ENCODE data around the gene ABCF1. TPM values are rescaled to one million over a fixed set of nuclear protein-coding genes. Genes with fewer than 3 reads are reported as not detected.

Gene ABCF1
- 36.5 and 46.5 TPM in 2 replicates for total RNA-seq (ENCODE audit: low replicate concordance)

GRCh38 chr6:30571075-30571761 lies at the start of gene ABCF1:
Gene ABCF1, plus strand, starts transcription at chr6:30571442. Its CDS starts 46 bp downstream, at chr6:30571488.

DNA sequence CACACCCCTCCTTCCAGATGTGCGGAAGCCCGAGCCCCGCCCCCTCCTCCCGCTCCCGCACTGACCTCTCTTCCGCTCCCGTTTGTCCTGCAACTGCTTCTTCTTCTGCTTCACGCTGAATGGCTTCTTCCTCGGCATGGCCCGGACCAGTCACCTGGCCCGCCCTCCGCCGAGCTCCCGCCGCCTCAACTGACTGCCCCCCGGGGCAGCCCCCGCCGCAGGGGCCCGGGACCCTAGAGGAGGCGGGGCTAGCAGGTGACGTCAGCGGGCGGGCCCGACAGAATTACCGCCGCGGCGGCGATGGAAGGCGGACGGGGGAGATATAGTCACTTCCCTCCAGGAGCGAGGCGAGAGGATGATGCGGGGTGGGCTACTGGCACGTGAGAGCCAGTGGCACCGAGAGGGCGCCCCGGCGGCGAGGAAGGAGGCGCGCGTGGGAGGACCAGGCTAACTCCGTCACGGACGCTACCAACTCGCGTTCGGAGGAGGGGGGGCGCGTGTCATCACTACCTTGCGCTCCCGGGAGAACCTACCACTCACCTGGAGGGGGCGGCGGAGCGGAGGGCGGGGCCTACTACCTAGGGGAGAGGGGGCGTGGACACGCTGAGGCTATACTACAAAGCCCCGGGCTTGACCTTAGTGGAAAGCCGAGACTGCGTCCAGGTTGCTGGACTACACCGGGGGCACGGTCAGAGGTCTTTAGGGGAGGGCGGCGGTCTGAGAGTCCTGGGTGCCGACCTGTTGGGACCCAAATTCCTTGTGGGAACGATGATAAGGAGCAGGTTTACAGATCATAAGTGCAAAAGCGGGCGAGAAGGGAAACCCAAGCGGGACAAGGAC lies 15.0 kb upstream of the ABCF1 start, which contains the start of gene GNL1:
Gene GNL1 (minus strand): TSS at position 424 of the 840 bp plus-strand sequence. CDS start 286 bp downstream, at position 138.

DNA sequence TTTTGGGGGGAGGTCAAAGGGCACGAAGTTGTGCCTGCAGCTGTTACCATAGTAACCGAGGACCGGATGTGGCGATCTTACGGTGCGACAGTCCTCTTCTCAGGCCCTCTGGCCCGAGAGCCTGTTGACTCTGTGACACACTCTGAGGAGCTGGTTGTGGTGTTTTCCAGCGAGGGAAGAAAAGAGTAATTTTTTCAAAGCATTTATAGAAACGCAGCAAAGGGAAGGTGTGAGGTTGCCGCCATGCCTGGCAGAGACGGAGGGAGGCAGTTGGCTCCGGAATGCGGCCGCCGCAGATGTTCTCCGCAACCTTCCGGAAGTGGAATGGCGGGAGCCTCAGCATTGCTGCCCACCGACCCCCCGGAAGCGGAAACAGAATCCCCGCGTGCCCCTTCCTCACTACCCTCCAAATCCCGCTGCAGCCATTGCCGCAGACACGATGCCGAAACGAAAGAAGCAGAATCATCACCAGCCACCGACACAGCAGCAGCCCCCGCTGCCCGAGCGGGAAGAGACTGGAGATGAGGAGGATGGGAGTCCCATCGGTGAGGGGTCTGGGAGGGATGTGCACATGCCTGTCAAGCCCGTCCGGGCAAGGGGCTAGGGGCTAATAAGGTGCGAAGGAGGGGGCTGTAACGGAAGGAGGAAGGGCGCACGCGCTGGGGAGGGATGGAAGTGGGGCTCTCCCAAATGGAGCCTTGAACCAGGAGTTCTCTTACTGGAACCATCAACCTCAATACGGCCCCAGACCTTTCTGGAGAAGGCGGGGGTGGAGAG lies 14.1 kb upstream of the ABCF1 start, which contains the start of gene PRR3:
Gene PRR3 (plus strand): TSS at position 390 of the 777 bp plus-strand sequence. CDS start 50 bp downstream, at position 440.

DNA sequence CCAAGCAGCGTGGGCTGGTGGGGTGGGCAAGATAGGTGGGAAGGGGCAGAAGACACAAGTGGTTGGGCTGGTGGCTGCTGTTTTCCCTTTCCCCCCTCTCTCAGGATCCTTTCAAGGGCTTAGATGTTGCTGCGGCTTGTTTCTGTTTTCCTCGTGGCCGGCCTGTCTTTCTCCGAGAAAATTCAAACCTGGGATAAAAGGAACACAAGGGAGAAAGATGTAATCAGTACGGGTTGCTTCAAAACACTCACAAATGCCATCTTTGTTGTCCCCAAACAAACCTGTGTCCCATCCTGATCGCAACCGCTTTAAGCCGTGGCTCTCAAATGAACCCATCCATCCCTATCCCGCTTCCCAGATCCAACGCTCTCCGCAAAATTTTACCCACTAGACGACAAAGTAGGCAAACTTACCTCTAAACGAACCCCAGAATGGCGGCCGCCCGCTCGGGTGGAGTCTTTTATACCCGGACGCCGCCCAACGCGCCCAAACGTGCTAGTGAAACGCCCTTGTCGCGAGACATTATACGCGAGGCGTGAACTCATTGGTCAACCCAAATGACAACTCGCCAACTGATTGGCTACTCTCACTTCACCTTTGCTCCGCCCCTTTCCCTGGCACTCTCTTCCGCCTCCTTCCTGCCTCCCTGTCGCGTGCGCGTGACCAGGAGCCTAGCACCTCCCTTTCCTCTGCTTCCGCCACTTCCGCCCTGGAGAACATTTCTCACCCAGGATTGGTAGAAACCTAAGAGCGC lies 45.7 kb downstream of the ABCF1 start, which contains the start of gene PPP1R10:
Gene PPP1R10 (minus strand): TSS at position 433 of the 754 bp plus-strand sequence. CDS start 7,299 bp downstream, outside the sequence.

DNA sequence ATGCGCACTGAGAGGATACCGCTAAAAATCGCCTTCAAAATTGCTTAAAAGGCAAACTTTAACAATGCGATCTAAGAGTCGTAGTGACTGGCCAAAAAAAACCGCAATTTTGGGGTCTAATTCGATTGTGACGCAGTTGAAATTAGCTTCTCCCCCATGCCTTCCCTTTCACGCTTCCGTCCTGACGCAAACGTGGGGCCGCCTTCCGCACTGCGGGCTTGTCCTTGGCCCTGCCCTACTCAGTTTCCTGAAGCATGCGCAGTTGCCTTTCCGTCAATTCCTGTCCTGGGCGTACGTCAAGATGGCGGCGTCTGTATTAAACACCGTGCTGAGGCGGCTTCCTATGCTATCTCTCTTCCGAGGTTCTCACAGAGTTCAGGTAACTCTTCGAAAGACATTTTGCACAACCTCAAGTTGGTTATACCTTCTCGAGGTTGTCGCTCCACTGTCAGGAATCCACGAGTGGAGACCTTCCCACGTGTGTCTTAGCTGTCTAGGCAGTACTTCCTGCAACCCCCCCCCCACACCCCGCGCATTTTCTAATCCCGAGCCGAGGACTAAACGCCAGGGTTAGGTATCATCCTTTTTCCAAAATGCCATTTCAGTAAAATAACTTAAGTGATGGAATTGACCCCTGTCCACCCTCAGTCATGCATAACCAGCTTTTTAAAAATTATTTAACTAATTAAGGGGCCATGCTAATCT lies 46.5 kb downstream of the ABCF1 start, which contains the start of gene MRPS18B:
Gene MRPS18B (plus strand): TSS at position 276 of the 705 bp plus-strand sequence. CDS start 26 bp downstream, at position 302.

DNA sequence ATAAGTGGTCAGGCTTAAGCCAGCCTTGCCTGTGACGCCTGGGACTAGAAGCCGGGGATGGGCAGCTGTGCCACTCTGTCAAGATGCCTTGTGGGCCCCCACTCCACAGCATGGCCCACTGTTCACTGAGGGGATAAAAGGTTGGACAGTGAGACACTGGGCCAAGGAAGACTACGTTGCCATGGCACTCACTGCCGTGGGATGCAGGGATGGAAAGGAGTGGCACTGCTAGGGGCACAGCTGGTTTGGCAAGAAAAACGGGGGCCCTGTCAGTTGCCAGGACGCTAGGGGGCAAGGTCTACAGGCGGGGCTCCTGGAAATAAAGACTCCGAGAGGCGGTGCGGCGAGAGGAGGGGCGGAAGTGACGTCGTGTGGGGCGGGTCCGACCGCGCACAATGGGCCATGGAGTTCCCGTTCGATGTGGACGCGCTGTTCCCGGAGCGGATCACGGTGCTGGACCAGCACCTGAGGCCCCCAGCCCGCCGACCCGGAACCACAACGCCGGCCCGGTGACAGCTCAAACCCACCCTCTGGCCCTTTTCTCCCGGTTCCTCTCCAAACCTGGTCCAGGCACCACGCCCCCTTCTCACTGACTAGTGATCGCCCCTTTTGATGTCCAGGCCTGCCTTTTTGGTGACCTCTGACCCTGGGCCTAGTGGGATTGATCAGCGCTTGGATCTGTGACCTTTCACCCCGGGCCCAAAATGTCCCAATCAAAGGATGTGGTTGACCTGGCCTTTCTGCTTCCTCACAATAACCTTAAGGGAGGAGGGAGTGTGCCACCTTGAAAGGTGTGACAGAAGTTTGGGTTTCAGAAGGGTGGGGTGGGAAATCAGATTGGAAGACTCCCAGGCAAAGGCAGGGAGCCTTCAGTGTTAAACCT lies 55.5 kb downstream of the ABCF1 start, which contains the start of gene ATAT1:
Gene ATAT1 (plus strand): TSS at position 391 of the 883 bp plus-strand sequence.

Other genes with a start within 250 kb of the ABCF1 start
- 6.7 and 7.6 TPM in 2 replicates for gene TRIM39, start 244.5 kb upstream of the ABCF1 start, total RNA-seq (ENCODE audit: low replicate concordance)
- 11.7 and 24.4 TPM in 2 replicates for gene RPP21, start 226.3 kb upstream of the ABCF1 start, total RNA-seq (ENCODE audit: low replicate concordance)
- gene HLA-E, start 81.9 kb upstream of the ABCF1 start, total RNA-seq (ENCODE audit: low replicate concordance) = 159 and 210 TPM in 2 replicates
- gene GNL1, start 15.0 kb upstream of the ABCF1 start, total RNA-seq (ENCODE audit: low replicate concordance) = 48.1 and 59.3 TPM in 2 replicates
- 3.9 and 6.0 TPM in 2 replicates for gene PRR3, start 14.1 kb upstream of the ABCF1 start, total RNA-seq (ENCODE audit: low replicate concordance)
- 7.3 and 10.0 TPM in 2 replicates for gene PPP1R10, start 45.8 kb downstream of the ABCF1 start, total RNA-seq (ENCODE audit: low replicate concordance)
- gene MRPS18B, start 46.4 kb downstream of the ABCF1 start, total RNA-seq (ENCODE audit: low replicate concordance) = 36.3 and 43.5 TPM in 2 replicates
- 2.5 and 4.0 TPM in 2 replicates for gene ATAT1, start 55.4 kb downstream of the ABCF1 start, total RNA-seq (ENCODE audit: low replicate concordance)
- gene C6orf136, start 75.7 kb downstream of the ABCF1 start, total RNA-seq (ENCODE audit: low replicate concordance) = 2.5 and 2.7 TPM in 2 replicates
- 34.6 and 46.2 TPM in 2 replicates for gene DHX16, start 101.6 kb downstream of the ABCF1 start, total RNA-seq (ENCODE audit: low replicate concordance)
- gene PPP1R18, start 115.2 kb downstream of the ABCF1 start, total RNA-seq (ENCODE audit: low replicate concordance) = 28.8 and 52.0 TPM in 2 replicates
- 1.2 and 1.5 TPM in 2 replicates for gene NRM, start 119.5 kb downstream of the ABCF1 start, total RNA-seq (ENCODE audit: low replicate concordance)
- 1.8 and 5.0 TPM in 2 replicates for gene MDC1, start 145.8 kb downstream of the ABCF1 start, total RNA-seq (ENCODE audit: low replicate concordance)
- gene TUBB, start 148.9 kb downstream of the ABCF1 start, total RNA-seq (ENCODE audit: low replicate concordance) = 361 and 456 TPM in 2 replicates
- gene FLOT1, start 171.2 kb downstream of the ABCF1 start, total RNA-seq (ENCODE audit: low replicate concordance) = 79.3 and 96.3 TPM in 2 replicates
- gene IER3, start 173.1 kb downstream of the ABCF1 start, total RNA-seq (ENCODE audit: low replicate concordance) = 9.6 and 164 TPM in 2 replicates